ENCODE results near the gene ELL. TPM values are rescaled to one million over a fixed set of nuclear protein-coding genes. Genes with fewer than 3 reads are reported as not detected.

Gene ELL
- total RNA-seq, 1 donor from 2014 or later = 25.3 TPM

DNA sequence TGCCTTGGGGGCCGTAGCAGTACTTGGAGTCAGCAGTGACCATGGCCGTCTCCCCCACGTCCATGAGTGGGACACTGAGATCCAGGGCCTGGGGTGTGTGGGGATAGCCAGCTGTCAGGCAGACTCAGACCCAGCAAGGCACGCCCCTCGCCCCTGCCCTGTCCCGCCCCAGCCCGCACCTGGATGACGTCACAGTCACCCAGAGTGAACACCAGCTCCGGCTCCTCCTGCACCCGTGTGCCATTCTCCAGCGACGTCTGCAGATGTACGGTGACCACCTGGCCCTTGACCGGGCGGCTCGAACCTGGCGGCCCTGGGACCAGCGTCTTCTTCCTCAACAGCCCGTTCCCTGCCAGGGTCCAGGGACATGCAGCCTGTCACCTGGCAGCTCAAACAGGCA lies 17.5 kb upstream of the ELL start:
- no peaks in the 10 kb centered on the region for H3K27me3 ChIP-seq
- H3K4me3 ChIP-seq = no peak overlapping the region
- intact Hi-C loops (cut with DNase I) = no loop called here
- H3K9me3 ChIP-seq = no peaks in the 10 kb centered on the region
- H3K27ac ChIP-seq = no peak overlapping the region
- TF ChIP-seq, protein P1, sequence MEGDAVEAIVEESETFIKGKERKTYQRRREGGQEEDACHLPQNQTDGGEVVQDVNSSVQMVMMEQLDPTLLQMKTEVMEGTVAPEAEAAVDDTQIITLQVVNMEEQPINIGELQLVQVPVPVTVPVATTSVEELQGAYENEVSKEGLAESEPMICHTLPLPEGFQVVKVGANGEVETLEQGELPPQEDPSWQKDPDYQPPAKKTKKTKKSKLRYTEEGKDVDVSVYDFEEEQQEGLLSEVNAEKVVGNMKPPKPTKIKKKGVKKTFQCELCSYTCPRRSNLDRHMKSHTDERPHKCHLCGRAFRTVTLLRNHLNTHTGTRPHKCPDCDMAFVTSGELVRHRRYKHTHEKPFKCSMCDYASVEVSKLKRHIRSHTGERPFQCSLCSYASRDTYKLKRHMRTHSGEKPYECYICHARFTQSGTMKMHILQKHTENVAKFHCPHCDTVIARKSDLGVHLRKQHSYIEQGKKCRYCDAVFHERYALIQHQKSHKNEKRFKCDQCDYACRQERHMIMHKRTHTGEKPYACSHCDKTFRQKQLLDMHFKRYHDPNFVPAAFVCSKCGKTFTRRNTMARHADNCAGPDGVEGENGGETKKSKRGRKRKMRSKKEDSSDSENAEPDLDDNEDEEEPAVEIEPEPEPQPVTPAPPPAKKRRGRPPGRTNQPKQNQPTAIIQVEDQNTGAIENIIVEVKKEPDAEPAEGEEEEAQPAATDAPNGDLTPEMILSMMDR (IDR thresholded peaks at IDR 0.05) = no peak
- TF ChIP-seq POLR2AphosphoS5 (IDR thresholded peaks at IDR 0.05; ENCODE audit: insufficient read depth in 1 of 2, low read depth in 1 of 2) (no peak), POLR2A (IDR thresholded peaks at IDR 0.05) (no peak)
- DNase-seq (ENCODE audit: extremely low spot score in 2 of 2) = no peak
- H3K4me1 ChIP-seq = peaks cover 18% of the 10 kb centered on the region
- peaks cover 0 to 45% of the 10 kb centered on the region in 2 donors for H3K36me3 ChIP-seq

DNA sequence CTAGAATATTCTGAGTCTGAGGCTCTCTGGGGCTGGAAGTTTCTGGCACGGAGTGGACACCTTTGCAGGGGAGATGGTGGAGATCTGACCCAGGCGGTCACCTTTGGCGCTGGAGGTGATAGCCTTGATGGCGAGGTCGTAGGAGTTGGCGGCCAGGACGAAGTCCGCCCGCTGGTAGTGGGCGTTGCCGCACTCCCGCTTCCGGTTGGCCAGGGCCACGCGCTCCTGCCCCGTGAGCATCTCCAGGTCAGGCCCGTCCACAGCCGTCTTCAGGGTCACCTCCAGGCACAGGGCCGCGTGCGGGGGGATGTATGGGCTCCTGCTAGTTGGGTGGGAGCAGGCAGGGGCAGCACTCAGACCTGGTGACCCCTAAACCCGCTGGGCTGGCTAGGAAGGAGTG lies 16.2 kb upstream of the ELL start:
- peaks cover 18% of the 10 kb centered on the region for H3K4me1 ChIP-seq
- peaks cover 0 to 49% of the 10 kb centered on the region in 2 donors for H3K36me3 ChIP-seq
- H3K27me3 ChIP-seq = no peaks in the 10 kb centered on the region
- TF ChIP-seq, protein P1 (IDR thresholded peaks at IDR 0.05) = no peak
- TF ChIP-seq POLR2AphosphoS5 (IDR thresholded peaks at IDR 0.05; ENCODE audit: insufficient read depth in 1 of 2, low read depth in 1 of 2) = no peak
- TF ChIP-seq POLR2A (IDR thresholded peaks at IDR 0.05) = no peak
- intact Hi-C loops (cut with DNase I) = no loop called here
- H3K4me3 ChIP-seq = no peak overlapping the region
- H3K27ac ChIP-seq = no peak overlapping the region
- no peaks in the 10 kb centered on the region for H3K9me3 ChIP-seq
- DNase-seq (ENCODE audit: extremely low spot score in 2 of 2) = no peak

DNA sequence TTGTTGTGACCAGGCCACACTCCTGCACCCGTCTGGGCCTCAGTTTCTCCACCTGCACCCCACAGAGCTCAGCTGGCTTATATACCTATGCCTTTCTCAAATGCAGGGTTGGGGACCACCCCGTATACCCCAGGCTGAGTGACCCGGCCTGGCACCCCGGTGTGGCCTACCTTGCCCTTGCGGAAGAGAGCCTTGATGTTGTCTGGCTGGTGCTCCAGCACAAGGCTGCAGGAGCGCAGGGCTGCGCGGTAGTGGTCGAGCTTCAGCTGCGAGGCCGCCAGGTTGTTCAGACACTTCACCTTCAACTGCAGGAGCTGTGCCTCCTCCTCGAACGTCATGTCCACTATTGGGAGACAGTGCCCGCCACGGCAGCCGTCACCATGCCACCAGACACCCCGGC lies 15.6 kb upstream of the ELL start:
- DNase-seq (ENCODE audit: extremely low spot score in 2 of 2) = no peak
- H3K36me3 ChIP-seq = peaks cover 0 to 56% of the 10 kb centered on the region in 2 donors
- TF ChIP-seq, protein P1 (IDR thresholded peaks at IDR 0.05) = no peak
- TF ChIP-seq POLR2AphosphoS5 (IDR thresholded peaks at IDR 0.05; ENCODE audit: insufficient read depth in 1 of 2, low read depth in 1 of 2) (no peak), POLR2A (IDR thresholded peaks at IDR 0.05) (no peak)

DNA sequence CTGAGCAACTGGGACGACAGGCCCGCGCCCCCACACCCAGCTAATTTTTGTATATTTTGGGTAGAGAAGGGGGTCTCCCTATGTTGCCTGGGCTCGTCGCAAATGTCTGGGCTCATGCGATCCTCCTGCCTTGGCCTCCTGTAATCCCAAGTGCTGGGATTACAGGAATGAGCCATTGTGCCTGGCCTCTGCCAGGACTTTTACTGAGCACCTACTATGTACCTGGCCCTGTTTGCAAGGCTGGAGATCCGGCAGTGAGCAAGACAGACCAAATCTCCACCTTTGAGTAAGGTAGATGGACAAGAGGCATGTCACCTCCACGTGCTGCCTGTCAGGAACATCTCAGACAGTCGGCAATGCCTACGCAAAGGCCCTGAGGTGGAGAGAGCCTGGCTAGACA lies 14.6 kb upstream of the ELL start:
- Histone ChIP-seq H3K27ac (no peak overlapping the region), H3K4me1 (peaks cover 6% of the 10 kb centered on the region), H3K4me3 (no peak overlapping the region), H3K27me3 (no peaks in the 10 kb centered on the region), H3K9me3 (no peaks in the 10 kb centered on the region), H3K36me3 (peaks cover 0 to 64% of the 10 kb centered on the region in 2 donors)
- no peak for DNase-seq (ENCODE audit: extremely low spot score in 2 of 2)
- TF ChIP-seq, protein P1 (IDR thresholded peaks at IDR 0.05) = no peak
- TF ChIP-seq POLR2A (IDR thresholded peaks at IDR 0.05) (no peak), POLR2AphosphoS5 (IDR thresholded peaks at IDR 0.05; ENCODE audit: insufficient read depth in 1 of 2, low read depth in 1 of 2) (no peak)
- intact Hi-C loops (cut with DNase I) = no loop called here

More for the DNA sequence above, 15.6 kb upstream of the ELL start:
- Histone ChIP-seq H3K4me1 (peaks cover 15% of the 10 kb centered on the region), H3K27ac (no peak overlapping the region), H3K27me3 (no peaks in the 10 kb centered on the region), H3K4me3 (no peak overlapping the region), H3K9me3 (no peaks in the 10 kb centered on the region)
- intact Hi-C loops (cut with DNase I) = no loop called here

DNA sequence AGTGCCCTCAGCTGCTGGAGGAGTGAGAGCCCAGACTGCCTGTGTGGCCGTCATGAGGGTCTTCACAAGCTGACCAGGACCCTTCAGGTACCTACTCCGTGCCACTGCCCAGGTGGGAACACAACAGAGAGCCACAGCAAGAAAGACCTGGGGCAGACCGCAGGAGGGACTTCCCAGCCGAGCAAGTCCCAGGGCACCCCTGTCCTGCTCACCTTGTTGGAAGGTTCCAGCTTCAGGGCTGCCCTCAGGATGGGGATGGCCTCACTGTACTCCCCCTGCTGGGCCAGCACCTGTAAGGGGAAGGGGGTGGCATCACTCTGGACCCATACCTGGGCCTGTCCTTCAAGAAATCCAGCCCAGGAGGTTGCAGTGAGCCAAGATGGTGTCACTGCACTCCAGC lies 11.2 kb upstream of the ELL start:
- H3K27me3 ChIP-seq = no peaks in the 10 kb centered on the region
- DNase-seq (ENCODE audit: extremely low spot score in 2 of 2) = no peak
- H3K4me3 ChIP-seq = no peak overlapping the region
- H3K36me3 ChIP-seq = peaks cover 0 to 42% of the 10 kb centered on the region in 2 donors
- intact Hi-C loops (cut with DNase I) = no loop called here
- TF ChIP-seq, protein P1 (IDR thresholded peaks at IDR 0.05) = no peak
- TF ChIP-seq POLR2A (IDR thresholded peaks at IDR 0.05) (no peak), POLR2AphosphoS5 (IDR thresholded peaks at IDR 0.05; ENCODE audit: insufficient read depth in 1 of 2, low read depth in 1 of 2) (no peak)
- H3K9me3 ChIP-seq = no peaks in the 10 kb centered on the region
- H3K4me1 ChIP-seq = no peaks in the 10 kb centered on the region
- H3K27ac ChIP-seq = no peak overlapping the region
